Mucosa of gallbladder (tissue), 1 donor: Measurements from ENCODE around the gene MRPL38. TPM values are rescaled to one million over a fixed set of nuclear protein-coding genes. Genes with fewer than 3 reads are reported as not detected.
"Not testable (repeated sequence)": the region's sequence is repeated elsewhere in the genome, so short reads cannot be mapped to it uniquely, and the experiment has no call there.

Experiments
- DNase-seq: peaks from one replicate; pipeline ENCODE4 v3.0.0-alpha.2; 2020; ENCODE audit warnings: low spot score
- total RNA-seq: library from RNA; stranded (reverse); gene quantifications from one replicate; pipeline ENCODE4 v1.2.1, GENCODE V29; 2021
- donor health status: DM: no; HTN: no; CAD: no.

Gene MRPL38
- total RNA-seq, 1 donor from 2014 or later, result 107 TPM

DNA sequence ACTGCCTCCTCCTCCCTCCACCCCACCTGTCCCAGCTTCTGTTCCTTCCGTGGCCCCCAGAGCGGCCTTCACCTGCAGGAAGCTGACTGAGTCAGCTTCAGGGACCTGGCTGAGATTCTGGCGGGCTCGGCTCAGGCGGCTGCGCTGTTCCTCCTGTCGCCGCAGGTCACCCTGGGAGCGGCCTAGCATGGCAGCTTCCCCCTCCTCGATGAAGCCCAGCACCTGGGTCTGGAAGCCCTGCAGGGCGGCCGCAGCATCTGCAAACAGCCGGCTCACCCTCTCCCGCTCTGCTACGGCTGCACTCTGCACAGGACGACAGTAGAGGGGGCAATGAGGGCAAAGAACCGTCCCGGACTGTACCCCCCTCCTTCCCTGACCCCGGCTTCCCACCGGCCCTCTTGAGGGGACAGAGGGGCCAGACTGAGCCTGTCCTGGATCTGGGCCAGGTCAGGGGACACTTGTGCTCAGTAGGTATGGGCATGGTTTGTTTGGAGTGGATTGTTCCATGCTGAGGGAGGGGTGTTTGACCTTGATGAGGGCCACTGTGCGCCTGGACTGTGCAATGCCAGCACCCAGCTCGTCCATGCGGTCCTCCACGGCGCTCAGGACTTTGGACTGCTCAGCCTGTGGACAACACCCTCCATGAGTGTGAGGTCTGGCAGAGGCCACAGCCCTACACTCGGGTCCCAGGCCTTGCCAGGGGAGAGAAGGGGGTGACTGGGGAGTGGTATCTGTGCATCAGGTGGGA lies 28.3 kb downstream of the MRPL38 start:
- peak; percentile 84 for DNase-seq

DNA sequence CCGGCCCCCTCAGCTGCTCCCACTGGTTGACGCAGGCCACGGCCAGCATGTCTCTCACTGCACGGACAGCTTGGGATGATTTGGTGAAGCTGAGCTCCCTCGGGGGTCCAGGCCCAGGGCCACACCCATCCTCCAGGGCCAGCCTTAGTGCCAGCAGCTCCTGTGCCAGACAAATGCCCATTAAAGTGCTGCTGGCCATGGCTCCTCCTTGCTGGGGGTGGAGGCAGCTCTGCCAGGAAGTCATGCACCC lies 28.8 kb downstream of the MRPL38 start:
- DNase-seq, result no peak

- peak; percentile 57 for DNase-seq
Measured at GRCh38 chr17:75875182-75875939, 29.3 kb downstream of the MRPL38 start.

DNA sequence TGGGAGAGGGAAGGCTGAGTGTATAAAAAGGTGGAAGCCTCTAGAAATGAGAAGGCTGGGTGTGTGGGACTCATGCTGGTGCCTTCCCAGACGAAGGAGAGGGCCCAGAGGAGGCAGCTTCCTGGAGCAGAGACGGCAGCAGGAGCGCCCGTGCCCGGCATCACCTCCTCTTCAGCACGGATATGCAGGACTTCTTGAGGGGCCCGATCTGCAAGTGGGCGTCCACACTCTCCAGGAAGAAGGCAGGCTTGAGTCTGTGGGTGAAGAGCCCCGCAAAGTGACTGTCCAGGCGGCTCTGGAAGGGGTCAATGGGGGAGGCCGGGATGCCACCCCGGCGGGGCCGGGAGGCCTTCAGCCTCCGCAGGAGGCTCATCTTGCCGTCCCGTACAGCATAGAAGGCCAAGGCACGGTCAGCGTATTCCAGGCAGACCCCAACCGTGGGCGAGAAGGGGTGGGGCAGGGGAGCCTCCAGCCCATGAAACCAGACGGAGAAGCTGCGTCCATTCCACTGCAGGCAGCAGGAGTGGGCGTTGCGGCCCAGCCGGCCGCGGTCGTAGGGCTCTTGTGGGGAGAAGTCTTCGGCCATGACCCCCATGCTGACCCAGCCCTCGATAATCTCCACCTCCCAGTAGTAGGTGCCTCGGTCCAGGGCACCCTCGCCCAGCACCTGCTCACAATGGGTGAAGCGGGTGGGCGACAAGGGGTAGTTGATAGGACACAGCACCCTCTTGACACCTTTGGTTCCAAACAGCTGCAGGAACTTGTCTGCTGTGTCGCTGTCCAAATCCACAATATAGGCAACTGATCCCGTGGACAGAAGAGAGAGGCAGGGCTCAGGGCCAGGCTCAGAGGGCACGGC lies 30.1 kb downstream of the MRPL38 start:
- no peak for DNase-seq

- no peak for DNase-seq
Measured at GRCh38 chr17:75873587-75874322, 30.9 kb downstream of the MRPL38 start.

DNA sequence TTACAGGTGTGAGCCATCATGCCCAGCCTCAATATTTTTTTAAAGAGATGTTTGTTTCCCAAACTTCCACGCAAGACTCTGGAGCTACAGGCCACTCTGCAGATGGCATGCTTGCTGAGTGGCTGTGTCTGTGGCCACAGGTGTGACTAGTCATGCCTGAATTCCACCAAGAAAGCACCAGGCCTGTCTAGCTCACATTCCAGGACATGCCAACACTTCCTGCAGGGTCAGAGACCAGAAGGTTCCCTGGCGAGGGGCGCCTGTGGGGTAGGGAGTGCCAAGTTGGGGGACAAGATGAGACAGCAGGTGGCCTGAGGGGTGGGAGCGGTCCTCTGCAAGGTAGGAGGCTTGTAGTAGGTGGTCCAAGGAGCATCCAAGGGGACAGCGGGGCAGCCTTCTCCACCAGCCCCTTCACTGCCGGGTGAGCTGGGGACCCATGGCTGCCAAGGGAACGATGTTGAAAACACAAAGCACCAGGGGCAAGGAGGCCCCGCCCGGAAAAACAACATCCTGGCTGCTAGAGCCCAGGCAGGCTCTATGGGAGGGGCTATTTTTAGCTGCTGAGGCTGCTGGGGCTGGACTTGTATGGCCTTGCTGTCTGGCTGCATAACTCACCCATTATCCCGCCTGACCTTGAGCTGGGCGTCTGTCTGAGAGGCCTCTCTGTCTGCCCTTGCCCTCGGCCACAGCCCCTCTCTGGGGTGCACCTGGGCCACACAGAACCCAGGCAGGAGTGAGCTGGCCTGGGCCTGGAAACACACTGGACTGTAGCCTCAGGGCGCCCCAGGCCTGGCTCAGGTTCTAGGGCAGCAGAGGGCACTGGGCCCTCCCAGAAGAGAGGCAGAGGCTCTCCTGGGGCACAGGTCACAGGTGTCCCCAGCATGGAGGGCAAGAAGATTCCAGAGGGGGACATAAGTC lies 32.0 kb downstream of the MRPL38 start:
- DNase-seq, result peak; percentile 63

DNA sequence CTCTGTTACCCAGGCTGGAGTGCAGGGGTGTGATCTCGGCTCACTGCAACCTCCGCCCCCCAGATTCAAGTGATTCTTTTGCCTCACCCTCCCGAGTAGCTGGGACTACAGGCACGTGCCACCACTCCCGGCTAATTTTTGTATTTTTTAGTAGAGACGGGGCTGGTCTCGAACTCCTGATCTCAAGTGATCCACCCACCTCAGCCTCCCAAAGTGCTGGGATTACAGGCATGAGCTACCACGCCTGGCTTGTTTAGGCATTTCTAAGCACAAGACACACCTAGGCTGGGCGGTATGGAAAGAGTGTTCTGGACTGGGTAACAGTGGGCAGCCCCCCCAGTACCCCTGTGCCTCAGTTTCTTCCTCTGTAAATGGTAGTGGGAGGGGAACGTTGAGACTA lies 34.5 kb downstream of the MRPL38 start:
- DNase-seq, result not testable (repeated sequence)

DNA sequence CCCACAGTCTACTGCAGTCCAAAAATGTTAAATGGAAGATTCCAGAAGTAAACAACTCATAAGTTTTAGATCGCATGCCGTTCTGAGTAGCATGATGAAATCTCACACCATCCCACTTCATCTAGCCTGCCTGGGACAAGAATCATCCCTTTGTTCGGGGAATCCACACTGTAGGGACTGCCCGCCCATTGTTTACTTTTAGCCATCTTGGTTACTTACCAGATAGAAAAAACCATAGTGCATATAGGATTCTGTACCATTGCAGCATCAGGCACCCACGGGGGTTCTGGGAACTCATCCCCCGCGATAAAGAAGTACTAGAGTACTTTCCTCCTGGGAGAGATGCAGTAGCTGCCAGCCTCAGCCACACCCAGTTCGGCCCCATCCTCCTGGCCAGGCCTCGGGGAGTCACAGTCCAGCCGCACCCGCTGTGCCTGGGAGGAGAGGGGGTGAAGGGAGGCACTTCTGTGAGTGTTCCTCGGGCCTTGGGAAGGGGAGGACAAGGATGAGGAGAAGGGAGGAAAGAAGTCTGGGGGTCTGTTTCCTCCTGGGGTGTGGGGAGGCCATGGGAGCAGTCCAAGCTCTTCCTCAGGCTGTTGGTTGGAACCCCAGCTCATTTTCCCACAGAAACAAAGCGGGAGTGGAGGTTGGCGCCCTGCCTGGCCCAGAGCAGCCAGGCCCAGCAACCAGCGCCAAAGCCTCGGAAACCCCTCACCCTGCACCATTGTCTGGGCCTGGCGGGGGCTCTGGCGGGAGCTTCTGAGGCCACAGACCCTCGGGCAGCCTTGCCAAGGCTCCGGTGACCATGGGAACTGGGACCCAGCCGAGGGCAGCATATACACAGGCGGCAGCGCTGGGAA lies 35.2 kb downstream of the MRPL38 start:
- no peak for DNase-seq

- not testable (repeated sequence) for DNase-seq
Measured at GRCh38 chr17:75868730-75869281, 35.9 kb downstream of the MRPL38 start.

- not testable (repeated sequence) for DNase-seq
Measured at GRCh38 chr17:75865404-75866188, 39.1 kb downstream of the MRPL38 start.

GRCh38 chr17:75864887-75865286 lies 39.8 kb downstream of the MRPL38 start:
- DNase-seq, result not testable (repeated sequence)

DNA sequence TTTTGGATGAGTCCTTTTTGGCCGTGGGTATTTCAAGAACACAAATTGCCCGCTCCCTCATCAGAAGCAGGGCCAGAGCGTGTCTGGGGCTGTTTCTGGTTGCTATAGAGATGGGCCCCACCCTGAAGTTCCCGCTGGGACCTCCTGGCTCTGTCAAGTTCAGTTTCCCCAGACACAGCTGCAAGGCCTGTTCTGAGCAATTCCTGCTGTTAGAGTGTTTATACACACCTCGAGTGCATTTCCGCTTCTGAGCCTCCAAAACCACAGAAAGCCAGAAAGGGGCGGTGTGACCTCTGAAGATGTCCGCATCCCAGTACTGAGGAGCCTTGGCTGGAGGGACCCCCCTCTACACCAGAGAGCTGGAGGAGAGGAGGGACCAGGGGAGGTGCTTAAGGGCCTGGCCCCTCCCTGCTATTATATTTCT lies 40.2 kb downstream of the MRPL38 start:
- no peak for DNase-seq

GRCh38 chr17:75861927-75862317 lies 42.8 kb downstream of the MRPL38 start:
- DNase-seq, result no peak

DNA sequence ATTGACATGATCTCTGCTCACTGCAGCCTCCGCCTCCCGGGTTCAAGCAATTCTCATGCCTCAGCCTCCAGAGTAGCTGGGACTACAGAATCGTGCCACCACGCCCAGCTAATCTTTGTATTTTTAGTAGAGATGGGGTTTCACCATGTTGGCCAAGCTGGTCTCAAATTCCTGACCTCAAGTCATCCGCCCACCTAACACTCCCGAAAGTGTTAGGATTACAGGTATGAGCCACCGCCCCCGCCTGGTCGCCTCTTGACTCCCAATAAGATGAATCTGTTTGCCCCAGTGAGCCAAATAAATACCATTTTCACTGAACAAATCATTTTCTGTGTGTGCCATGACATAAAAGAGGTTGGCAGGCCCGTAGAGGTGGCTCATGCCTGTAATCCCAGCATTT lies 45.3 kb downstream of the MRPL38 start:
- DNase-seq, result not testable (repeated sequence)

DNA sequence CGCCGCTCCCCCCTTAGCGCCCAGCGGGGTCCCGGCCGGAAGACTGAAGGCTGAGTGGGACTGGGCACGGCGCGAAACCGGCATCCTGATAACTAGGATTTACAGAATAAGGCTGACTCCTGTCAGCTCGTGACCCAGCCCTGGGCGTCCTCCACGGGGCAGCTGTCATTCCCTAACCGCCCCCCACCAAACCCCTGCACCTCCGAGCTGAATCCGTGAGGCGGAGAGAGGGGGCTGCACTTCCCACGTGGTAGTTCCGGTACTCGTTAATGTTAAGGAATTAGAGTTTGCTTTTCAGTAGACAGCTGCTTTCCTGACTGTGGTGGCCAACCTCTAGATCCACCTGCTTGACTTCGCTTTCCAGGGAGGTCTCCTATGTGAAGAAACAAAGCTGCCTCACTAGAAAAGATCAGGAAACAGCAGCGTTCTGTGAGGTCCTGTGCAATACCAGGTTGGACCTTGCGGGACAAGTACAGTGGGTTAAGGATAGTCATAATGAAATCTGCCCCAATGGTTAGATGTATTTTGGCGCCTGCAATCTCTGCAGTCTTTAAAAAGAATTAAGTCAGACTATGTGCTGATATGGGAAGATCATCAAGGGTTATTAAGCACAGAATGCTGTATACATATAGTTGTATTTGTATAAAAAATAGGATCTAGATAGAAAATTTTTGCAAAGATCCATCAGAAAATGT lies 48.5 kb downstream of the MRPL38 start:
- no peak for DNase-seq

DNA sequence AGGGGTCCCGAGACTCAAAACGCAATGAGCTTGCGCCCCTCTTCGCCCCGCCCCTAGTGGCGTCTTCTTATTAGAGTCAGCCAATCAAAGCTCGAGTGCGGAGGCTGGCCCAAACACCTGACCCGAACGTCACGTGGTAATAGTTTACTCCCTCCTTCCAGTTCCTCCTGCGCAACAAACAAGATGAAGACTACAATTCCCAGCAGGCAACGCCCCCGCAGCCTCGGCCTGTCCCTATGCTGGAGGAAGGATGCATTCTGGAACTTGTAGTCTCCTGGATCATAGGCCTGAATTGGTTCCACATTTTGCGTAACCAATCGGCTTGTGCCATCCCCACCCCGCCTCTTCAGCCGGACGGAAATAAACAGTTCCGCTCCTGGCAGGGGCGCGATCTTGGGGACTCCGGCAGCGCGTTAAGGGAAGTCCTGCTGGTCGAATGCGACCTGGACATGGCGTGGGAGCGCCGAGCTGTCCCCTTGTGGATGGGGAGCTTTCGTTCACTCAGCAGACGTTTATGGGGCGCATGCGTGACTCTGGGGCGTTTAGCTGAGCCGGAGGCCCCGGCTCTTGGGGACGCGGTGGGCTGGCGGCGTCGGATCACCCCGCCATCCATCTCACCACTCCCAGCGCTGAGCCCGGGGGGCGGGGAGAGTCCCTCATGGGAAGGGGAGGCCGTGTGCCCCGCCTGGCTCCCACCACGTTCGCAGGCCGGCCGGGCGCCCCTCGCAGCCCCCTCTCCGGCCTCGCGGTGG lies 49.2 kb downstream of the MRPL38 start, which contains the start of gene WBP2:
TSS of gene WBP2 (minus strand) at position 26 of the 752 bp plus-strand sequence. CDS start 38 bp downstream, outside the sequence.
- DNase-seq, result peak; percentile 99

DNA sequence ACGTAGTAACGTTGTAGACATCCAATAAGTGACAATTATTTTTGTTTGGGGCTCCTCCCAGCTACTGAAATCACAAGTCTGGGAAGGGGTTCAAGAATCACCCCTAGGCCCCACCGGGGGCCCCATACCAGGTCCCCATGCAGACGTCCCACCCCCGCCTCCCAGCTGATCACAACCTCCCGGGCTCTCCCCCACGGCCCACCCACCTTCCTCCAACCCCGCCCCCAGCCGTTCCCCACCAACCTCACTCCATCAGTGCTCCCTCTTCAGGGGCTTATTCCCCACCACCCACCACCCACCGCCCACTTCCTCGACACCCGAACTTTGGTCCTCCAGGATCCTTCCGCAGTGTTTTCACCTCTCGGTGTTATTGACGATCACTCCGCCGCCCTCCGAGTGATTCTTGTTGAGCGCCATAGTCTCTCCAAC lies 49.8 kb downstream of the MRPL38 start:
- DNase-seq, result no peak
